ENCODE data around the gene ARL8A. TPM values are rescaled to one million over a fixed set of nuclear protein-coding genes. Genes with fewer than 3 reads are reported as not detected.
"Not testable (repeated sequence)": the region's sequence is repeated elsewhere in the genome, so short reads cannot be mapped to it uniquely, and the experiment has no call there.

ARL8A gene
- total RNA-seq, 1 donor from 2014 or later = 30.3 TPM

- DNase-seq (ENCODE audit: low read depth) (no peak), FAIRE-seq (no peak)
- TF ChIP-seq, protein P1, sequence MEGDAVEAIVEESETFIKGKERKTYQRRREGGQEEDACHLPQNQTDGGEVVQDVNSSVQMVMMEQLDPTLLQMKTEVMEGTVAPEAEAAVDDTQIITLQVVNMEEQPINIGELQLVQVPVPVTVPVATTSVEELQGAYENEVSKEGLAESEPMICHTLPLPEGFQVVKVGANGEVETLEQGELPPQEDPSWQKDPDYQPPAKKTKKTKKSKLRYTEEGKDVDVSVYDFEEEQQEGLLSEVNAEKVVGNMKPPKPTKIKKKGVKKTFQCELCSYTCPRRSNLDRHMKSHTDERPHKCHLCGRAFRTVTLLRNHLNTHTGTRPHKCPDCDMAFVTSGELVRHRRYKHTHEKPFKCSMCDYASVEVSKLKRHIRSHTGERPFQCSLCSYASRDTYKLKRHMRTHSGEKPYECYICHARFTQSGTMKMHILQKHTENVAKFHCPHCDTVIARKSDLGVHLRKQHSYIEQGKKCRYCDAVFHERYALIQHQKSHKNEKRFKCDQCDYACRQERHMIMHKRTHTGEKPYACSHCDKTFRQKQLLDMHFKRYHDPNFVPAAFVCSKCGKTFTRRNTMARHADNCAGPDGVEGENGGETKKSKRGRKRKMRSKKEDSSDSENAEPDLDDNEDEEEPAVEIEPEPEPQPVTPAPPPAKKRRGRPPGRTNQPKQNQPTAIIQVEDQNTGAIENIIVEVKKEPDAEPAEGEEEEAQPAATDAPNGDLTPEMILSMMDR (IDR thresholded peaks at IDR 0.05; ENCODE audit: insufficient read depth, low read length, severe bottlenecking) = no peak
- peaks cover 4% of the 10 kb centered on the region for H3K36me3 ChIP-seq (ENCODE audit: control insufficient read depth, insufficient read depth, low read length)
- H3K4me3 ChIP-seq (ENCODE audit: low read depth, low read length) = no peak overlapping the region
- H3K27me3 ChIP-seq (ENCODE audit: control insufficient read depth, insufficient read depth, low read length) = no peaks in the 10 kb centered on the region
Observed at GRCh38 chr1:202146993-202147392, 2.5 kb upstream of the ARL8A start.

DNA sequence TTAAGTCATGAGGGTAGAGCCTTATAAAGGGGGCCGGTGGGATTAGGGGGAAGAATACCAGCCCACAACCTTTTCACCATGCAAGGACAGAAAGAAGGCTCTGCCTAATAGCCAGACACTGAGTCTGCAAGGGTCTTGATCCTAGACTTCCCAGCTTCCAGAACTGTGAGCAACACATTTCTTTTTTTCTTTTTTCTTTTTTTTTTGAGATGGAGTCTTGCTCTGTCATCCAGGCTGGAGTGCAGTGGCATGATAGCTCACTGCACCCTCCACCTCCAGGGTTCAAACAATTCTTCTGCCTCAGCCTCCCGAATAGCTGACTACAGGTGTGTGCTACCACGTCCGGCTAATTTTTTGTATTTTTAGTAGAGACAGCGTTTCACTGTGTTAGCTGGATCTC lies 1.7 kb upstream of the ARL8A start:
- FAIRE-seq = no peak
- TF ChIP-seq, protein P1 (IDR thresholded peaks at IDR 0.05; ENCODE audit: insufficient read depth, low read length, severe bottlenecking) = no peak
- no peak overlapping the region for H3K4me3 ChIP-seq (ENCODE audit: low read depth, low read length)
- no peaks in the 10 kb centered on the region for H3K27me3 ChIP-seq (ENCODE audit: control insufficient read depth, insufficient read depth, low read length)
- peaks cover 4% of the 10 kb centered on the region for H3K36me3 ChIP-seq (ENCODE audit: control insufficient read depth, insufficient read depth, low read length)
- DNase-seq (ENCODE audit: low read depth) = no peak

DNA sequence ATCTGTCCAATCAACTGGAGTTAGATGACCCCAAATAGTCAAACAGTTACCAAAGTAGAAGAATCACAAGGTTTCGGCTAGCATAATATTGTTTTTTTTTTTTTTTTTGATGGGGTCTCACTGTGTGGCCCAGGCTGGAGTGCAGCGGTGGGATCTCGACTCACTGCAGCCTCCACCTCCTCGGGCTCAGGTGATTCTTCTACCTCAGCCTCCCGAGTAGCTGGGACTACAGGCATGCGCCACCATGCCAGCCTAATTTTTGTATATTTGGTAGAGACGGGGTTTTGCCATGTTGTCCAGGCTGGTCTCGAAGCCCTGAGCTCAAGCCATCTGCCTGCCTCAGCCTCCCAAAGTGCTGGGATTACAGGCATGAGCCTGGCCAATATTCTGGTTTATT lies 1.2 kb upstream of the ARL8A start:
- H3K4me3 ChIP-seq (ENCODE audit: low read depth, low read length); H3K27me3 ChIP-seq (ENCODE audit: control insufficient read depth, insufficient read depth, low read length); H3K36me3 ChIP-seq (ENCODE audit: control insufficient read depth, insufficient read depth, low read length); DNase-seq (ENCODE audit: low read depth); FAIRE-seq: not testable (repeated sequence)

- Histone ChIP-seq H3K4me3 (ENCODE audit: low read depth, low read length) (peak overlapping the region; percentile 79), H3K36me3 (ENCODE audit: control insufficient read depth, insufficient read depth, low read length) (peaks cover 5% of the 10 kb centered on the region), H3K27me3 (ENCODE audit: control insufficient read depth, insufficient read depth, low read length) (no peaks in the 10 kb centered on the region)
- TF ChIP-seq, protein P1 (IDR thresholded peaks at IDR 0.05; ENCODE audit: insufficient read depth, low read length, severe bottlenecking) = no peak
- DNase-seq (ENCODE audit: low read depth) (peak; percentile 44), FAIRE-seq (no peak)
Observed at GRCh38 chr1:202145068-202145743, 669 bp upstream of the ARL8A start.

- TF ChIP-seq, protein P1 (IDR thresholded peaks at IDR 0.05; ENCODE audit: insufficient read depth, low read length, severe bottlenecking) = no peak
- no peak for DNase-seq (ENCODE audit: low read depth)
Observed at GRCh38 chr1:202143768-202144401, 652 bp downstream of the ARL8A start.

GRCh38 chr1:202143011-202143767 lies 1.3 kb downstream of the ARL8A start:
- Histone ChIP-seq H3K27me3 (ENCODE audit: control insufficient read depth, insufficient read depth, low read length) (no peaks in the 10 kb centered on the region), H3K36me3 (ENCODE audit: control insufficient read depth, insufficient read depth, low read length) (peaks cover 7% of the 10 kb centered on the region), H3K4me3 (ENCODE audit: low read depth, low read length) (peak overlapping the region; percentile 79)
- TF ChIP-seq, protein P1 (IDR thresholded peaks at IDR 0.05; ENCODE audit: insufficient read depth, low read length, severe bottlenecking) = no peak
- FAIRE-seq (no peak), DNase-seq (ENCODE audit: low read depth) (no peak)

More at GRCh38 chr1:202143768-202144401, 652 bp downstream of the ARL8A start:
- Histone ChIP-seq H3K27me3 (ENCODE audit: control insufficient read depth, insufficient read depth, low read length) (no peaks in the 10 kb centered on the region), H3K4me3 (ENCODE audit: low read depth, low read length) (peak overlapping the region; percentile 79), H3K36me3 (ENCODE audit: control insufficient read depth, insufficient read depth, low read length) (peaks cover 5% of the 10 kb centered on the region)
- FAIRE-seq = no peak

DNA sequence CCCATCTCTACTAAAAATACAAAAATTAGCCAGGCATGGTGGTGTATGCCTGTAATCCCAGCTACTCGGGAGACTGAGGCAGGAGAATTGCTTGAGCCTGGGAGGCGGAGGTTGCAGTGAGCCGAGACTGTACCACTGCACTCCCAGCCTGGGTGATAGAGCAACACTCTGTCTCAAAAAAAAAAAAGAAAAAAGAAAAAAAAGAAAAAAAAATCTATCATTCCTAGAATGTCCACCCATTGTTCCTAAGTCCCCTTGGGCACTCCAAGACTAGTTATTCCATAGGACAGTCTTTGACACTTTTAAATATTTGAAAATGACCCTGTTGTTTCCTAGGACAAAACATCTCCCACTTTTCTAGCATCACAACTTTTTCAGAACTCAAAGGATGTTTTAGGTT lies 3.1 kb downstream of the ARL8A start:
- not testable (repeated sequence) for FAIRE-seq; H3K27me3 ChIP-seq (ENCODE audit: control insufficient read depth, insufficient read depth, low read length); H3K36me3 ChIP-seq (ENCODE audit: control insufficient read depth, insufficient read depth, low read length); DNase-seq (ENCODE audit: low read depth); H3K4me3 ChIP-seq (ENCODE audit: low read depth, low read length)

All from bronchial epithelial cell (primary cell).